Natural killer cell (primary cell): Measurements from ENCODE around the gene SMTNL2. TPM values are rescaled to one million over a fixed set of nuclear protein-coding genes. Genes with fewer than 3 reads are reported as not detected.

Experiments used
- ATAC-seq, 3 donors: fragments of 150-1000 bp in 2 of 3; fragments of 200-7000 bp in 1 of 3; cut with Tn5 transposase; 1 replicate in 1 of 3; 2 replicates in 2 of 3; pipeline ENCODE4 v1.10.0; 2021; ENCODE audit warnings: mild to moderate bottlenecking in 2 of 3, moderate library complexity in 2 of 3
- DNase-seq, 2 donors: peaks; one replicate each; pipeline versions ENCODE4 v3.0.0 to v3.0.0-alpha.2; 2013 to 2021; ENCODE audit warnings: mixed read lengths in 1 of 2
- H3K27ac ChIP-seq: one replicate; pipeline ENCODE4 v1.5.1; 2013; ENCODE audit warnings: mild to moderate bottlenecking, low read length
- H3K27me3 ChIP-seq: one replicate; pipeline ENCODE4 v1.6.1; 2013; ENCODE audit warnings: low read length; ENCODE audit not compliant: control insufficient read depth, insufficient read depth
- H3K36me3 ChIP-seq: one replicate; pipeline ENCODE4 v1.6.1; 2013; ENCODE audit warnings: low read length; ENCODE audit not compliant: control insufficient read depth, insufficient read depth
- H3K4me1 ChIP-seq: one replicate; pipeline ENCODE4 v1.6.1; 2013; ENCODE audit warnings: low read length; ENCODE audit not compliant: control insufficient read depth, insufficient read depth
- H3K4me3 ChIP-seq: one replicate; pipeline ENCODE4 v1.5.1; 2013; ENCODE audit warnings: low read length
- H3K9me3 ChIP-seq: one replicate; pipeline ENCODE4 v1.6.1; 2013; ENCODE audit warnings: low read length; ENCODE audit not compliant: control insufficient read depth, insufficient read depth
- H3K27ac Mint-ChIP-seq, 2 donors: one replicate each; pipeline ENCODE4 v1.8.0; 2022; ENCODE audit warnings: mild to moderate bottlenecking in 2 of 2, mixed read lengths in 2 of 2, moderate library complexity in 1 of 2
- H3K27me3 Mint-ChIP-seq, 2 donors: one replicate each; pipeline ENCODE4 v1.8.0; 2022; ENCODE audit warnings: low read depth in 2 of 2, mixed read lengths in 2 of 2
- H3K36me3 Mint-ChIP-seq: one replicate; pipeline ENCODE4 v1.8.0; 2022; ENCODE audit warnings: mixed read lengths
- H3K4me1 Mint-ChIP-seq, 2 donors: one replicate each; pipeline ENCODE4 v1.8.0; 2022; ENCODE audit warnings: mixed read lengths in 2 of 2
- H3K4me3 Mint-ChIP-seq: one replicate; pipeline ENCODE4 v1.8.0; 2022; ENCODE audit warnings: mild to moderate bottlenecking, moderate library complexity, mixed read lengths
- H3K9me3 Mint-ChIP-seq, 2 donors: one replicate each; pipeline ENCODE4 v1.8.0; 2022; ENCODE audit warnings: mixed read lengths in 2 of 2
- WGBS: methylation state at CpG from one replicate; pipeline ENCODE4 v1.1.7; 2013; ENCODE audit warnings: missing lambda C conversion rate; ENCODE audit not compliant: insufficient coverage; 5-methylcytosine and 5-hydroxymethylcytosine counted together
- intact Hi-C: fragments of 100-400 bp; cut with micrococcal nuclease; formaldehyde crosslinking; loops from one replicate; pipeline ENCODE4 v1.14.2; 2022
- total RNA-seq, 4 donors: library from RNA; stranded (reverse); fragments of 120-200 nt in 1 of 4; gene quantifications; one replicate each; pipeline versions ENCODE4 v1.2.3 to v1.2.4, GENCODE V29; 2013 to 2022
- TF ChIP-seq, protein P1 (sequence below): fragments of 200-600 bp; IDR thresholded peaks from one replicate; pipeline ENCODE4 v1.8.0; 2022; ENCODE audit warnings: antibody characterized with exemption

Gene SMTNL2
- total RNA-seq, 3 donors from 2014 or later (not counting 1 experiment from before 2014, with no cell fraction given) = not detected

DNA sequence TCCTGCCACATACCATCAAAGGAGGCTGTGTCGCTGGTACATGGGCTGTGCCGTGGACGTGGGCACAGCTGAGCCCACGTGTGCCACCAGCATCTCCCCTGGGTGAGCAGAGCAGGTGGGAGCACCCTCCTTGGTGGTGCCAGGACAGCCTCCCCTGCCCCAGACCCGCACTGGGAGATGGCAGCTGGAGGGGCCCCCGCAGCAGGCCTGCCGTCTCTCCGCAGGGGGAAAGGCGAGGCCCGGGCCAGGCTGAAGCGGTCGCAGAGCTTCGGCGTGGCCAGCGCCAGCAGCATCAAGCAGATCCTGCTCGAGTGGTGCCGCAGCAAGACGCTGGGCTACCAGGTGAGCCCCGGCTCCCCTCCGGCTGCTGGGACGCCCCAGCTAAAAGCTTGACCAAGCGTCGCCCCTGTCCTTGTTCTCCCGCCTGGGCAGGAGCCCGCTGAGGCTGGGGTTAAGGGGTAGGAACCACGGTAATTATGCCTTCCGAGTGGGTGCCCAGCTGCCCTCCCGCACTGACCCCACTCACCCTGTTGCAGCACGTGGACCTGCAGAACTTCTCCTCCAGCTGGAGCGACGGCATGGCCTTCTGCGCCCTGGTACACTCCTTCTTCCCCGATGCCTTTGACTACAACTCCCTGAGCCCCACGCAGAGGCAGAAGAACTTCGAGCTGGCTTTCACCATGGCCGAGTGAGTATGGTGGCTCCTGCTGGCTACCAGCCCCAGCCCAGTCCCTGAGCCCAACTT lies 12.5 kb downstream of the SMTNL2 start:
- WGBS = 94% methylated on average over 36 of the region's 36 CpGs
- no peak overlapping the region for H3K27ac Mint-ChIP-seq
- TF ChIP-seq, protein P1, sequence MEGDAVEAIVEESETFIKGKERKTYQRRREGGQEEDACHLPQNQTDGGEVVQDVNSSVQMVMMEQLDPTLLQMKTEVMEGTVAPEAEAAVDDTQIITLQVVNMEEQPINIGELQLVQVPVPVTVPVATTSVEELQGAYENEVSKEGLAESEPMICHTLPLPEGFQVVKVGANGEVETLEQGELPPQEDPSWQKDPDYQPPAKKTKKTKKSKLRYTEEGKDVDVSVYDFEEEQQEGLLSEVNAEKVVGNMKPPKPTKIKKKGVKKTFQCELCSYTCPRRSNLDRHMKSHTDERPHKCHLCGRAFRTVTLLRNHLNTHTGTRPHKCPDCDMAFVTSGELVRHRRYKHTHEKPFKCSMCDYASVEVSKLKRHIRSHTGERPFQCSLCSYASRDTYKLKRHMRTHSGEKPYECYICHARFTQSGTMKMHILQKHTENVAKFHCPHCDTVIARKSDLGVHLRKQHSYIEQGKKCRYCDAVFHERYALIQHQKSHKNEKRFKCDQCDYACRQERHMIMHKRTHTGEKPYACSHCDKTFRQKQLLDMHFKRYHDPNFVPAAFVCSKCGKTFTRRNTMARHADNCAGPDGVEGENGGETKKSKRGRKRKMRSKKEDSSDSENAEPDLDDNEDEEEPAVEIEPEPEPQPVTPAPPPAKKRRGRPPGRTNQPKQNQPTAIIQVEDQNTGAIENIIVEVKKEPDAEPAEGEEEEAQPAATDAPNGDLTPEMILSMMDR = no peak
- no peak overlapping the region for H3K4me3 ChIP-seq
- H3K27ac ChIP-seq = no peak overlapping the region
- H3K27me3 ChIP-seq = no peaks in the 10 kb centered on the region
- H3K36me3 ChIP-seq = no peaks in the 10 kb centered on the region
- H3K9me3 ChIP-seq = no peaks in the 10 kb centered on the region
- H3K36me3 Mint-ChIP-seq = no peaks in the 10 kb centered on the region
- no peaks in the 10 kb centered on the region for H3K9me3 Mint-ChIP-seq
- H3K4me3 Mint-ChIP-seq = no peak overlapping the region
- H3K27me3 Mint-ChIP-seq = peaks cover 0 to 4% of the 10 kb centered on the region in 2 donors
- H3K4me1 ChIP-seq = peaks cover 6% of the 10 kb centered on the region
- ATAC-seq (no peak), DNase-seq (no peak)
- intact Hi-C loops = no loop called here
- H3K4me1 Mint-ChIP-seq = peaks cover 5% of the 10 kb centered on the region in 2 donors

DNA sequence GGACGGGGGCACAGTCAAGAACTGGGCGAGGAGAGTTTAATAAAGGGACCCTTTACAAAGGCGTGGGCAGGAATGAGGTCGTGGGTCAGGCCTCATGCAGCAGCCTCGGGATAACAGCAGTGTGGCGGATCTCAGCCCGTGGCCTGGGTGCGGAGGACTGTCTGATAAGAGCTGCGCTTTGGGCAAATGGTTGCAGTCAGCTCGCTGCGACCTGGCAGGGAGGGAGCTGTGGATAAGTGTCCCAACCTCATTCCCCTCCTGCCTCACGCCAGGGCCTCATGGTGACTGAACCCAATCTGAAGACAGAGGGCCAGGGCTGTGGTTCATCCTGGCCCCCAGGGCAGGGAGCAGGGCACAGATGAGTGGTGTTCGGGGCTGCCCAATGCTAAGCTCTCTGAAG lies 13.6 kb downstream of the SMTNL2 start:
- H3K27me3 Mint-ChIP-seq = no peaks in the 10 kb centered on the region
- 84% methylated on average over 13 of the region's 13 CpGs for WGBS
- no peaks in the 10 kb centered on the region for H3K9me3 ChIP-seq
- H3K4me3 Mint-ChIP-seq = no peak overlapping the region
- H3K27ac Mint-ChIP-seq = no peak overlapping the region
- no peak overlapping the region for H3K4me3 ChIP-seq
- H3K27ac ChIP-seq = no peak overlapping the region
- no peak for ATAC-seq
- no peaks in the 10 kb centered on the region for H3K27me3 ChIP-seq
- H3K4me1 ChIP-seq = peaks cover 6% of the 10 kb centered on the region
- no peaks in the 10 kb centered on the region for H3K9me3 Mint-ChIP-seq
- H3K36me3 Mint-ChIP-seq = no peaks in the 10 kb centered on the region
- DNase-seq = no peak
- no peaks in the 10 kb centered on the region for H3K36me3 ChIP-seq
- peaks cover 5% of the 10 kb centered on the region in 2 donors for H3K4me1 Mint-ChIP-seq
- intact Hi-C loops = no loop called here
- TF ChIP-seq, protein P1 = no peak

DNA sequence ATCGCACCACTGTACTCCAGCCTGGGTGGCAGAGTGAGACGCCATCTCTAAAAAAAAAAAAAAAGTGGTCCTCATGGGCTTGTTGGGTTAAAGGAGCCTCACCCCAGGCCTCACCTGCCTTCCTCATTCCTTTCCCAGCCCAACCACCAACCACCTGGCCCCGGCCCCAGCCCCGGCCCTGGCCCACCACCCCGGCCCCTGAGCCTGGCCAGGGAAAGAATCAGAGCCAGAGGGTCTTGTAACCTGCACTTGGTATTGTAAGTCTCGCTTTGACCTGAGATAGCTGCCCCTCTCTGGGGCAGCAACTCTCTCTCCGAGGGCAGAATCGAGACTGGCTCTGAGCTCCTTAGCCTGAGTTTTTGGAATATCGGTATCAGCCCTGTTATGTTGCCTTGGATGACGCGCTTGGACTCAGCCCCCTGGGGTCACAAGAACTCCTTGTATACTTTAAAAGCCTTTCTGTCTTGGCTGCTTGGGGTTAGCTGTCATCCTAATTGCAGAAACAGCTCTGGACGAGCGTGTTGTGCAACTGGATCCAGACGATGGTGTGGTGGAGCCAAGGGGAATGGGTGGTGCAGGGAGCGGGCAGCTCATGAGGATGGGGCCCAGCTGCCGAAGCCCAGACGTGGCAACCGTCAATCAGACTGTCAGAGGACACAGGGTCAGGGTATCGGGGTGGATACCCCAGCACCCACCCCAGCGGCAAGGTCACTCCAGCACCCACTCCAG lies 14.6 kb downstream of the SMTNL2 start:
- no peaks in the 10 kb centered on the region for H3K9me3 ChIP-seq
- H3K27me3 ChIP-seq = no peaks in the 10 kb centered on the region
- no peak overlapping the region for H3K4me3 Mint-ChIP-seq
- 91% methylated on average over 20 of the region's 20 CpGs for WGBS
- H3K36me3 ChIP-seq = no peaks in the 10 kb centered on the region
- no peak overlapping the region for H3K27ac Mint-ChIP-seq
- intact Hi-C loops = no loop called here
- H3K4me3 ChIP-seq = no peak overlapping the region
- no peak overlapping the region for H3K27ac ChIP-seq
- no peaks in the 10 kb centered on the region for H3K36me3 Mint-ChIP-seq
- H3K9me3 Mint-ChIP-seq = no peaks in the 10 kb centered on the region
- TF ChIP-seq, protein P1 = no peak
- H3K4me1 Mint-ChIP-seq = peaks cover 5% of the 10 kb centered on the region in 2 donors
- peaks cover 6% of the 10 kb centered on the region for H3K4me1 ChIP-seq
- DNase-seq = no peak
- no peak for ATAC-seq
- peaks cover 0 to 5% of the 10 kb centered on the region in 2 donors for H3K27me3 Mint-ChIP-seq
